AG04449 (cell line): ENCODE results near the gene SELENON.

Experiments
- CTCF ChIA-PET: fragments of 350-600 bp; formaldehyde crosslinking; extraction: SDS; loops from one replicate; lab custom pipeline; 2021; ENCODE audit warnings: antibody characterized with exemption; lab: Yijun Ruan, JAX
- POLR2A ChIA-PET: fragments of 400-600, 350-600 bp; formaldehyde crosslinking; extraction: SDS; loops from one replicate; lab custom pipeline; 2020; ENCODE audit warnings: antibody characterized with exemption, inconsistent platforms; lab: Yijun Ruan, JAX
- DNase-seq: peaks from one replicate; pipeline ENCODE4 v3.0.0-alpha.2; 2010; ENCODE audit warnings: low read depth, low spot score
- H3K4me3 ChIP-seq: 2 replicates; pipeline ENCODE4 v1.5.1; 2011; ENCODE audit warnings: low read depth, mild to moderate bottlenecking, control low read depth, low read length
- CTCF ChIP-seq: IDR thresholded peaks from one replicate; pipeline ENCODE4 v1.5.1; 2011; ENCODE audit warnings: mild to moderate bottlenecking, moderate library complexity, low read length, control low read depth, inconsistent platforms; ENCODE audit not compliant: insufficient read depth; ENCODE audit errors: missing control alignments

The SELENON gene

DNA sequence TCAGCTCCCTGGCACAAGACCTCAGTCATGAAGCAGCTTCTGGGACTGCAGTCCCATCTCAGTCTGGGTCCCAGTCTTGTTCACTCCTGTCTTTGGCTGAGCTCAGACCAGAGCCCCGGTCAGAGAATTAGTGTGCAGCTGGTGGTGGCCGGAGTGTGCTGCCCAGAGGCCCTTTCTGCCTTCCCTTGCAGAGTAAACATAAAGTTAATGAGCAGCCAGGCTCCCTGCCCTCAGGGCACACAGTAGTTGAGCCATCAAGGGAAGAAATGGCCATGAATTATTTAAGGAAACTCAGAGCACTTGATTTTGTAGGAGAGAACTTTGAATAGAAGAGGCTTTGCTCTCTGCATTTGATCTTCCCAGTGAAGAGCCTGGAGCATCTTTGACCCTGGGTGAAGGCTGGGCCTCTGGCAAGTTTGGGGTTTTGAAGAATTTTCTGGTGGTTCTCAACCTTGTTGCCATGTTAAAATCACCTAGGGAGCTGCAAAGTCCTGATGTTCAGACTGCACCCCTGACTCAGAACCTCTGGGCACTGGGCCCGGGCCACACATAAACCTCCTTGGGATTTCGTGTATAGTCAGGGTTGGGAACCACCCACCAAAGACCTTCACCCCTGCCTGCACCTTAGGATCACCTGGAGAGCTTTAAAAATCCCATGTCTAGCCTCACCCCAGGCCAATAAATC is 26.4 kb upstream of the SELENON start:
- no peak for DNase-seq
- ChIA-PET CTCF (interaction anchor here (1.0 to 1.8 kb wide), 3 partner anchors 14 to 201 kb away, joined by 3 to 6 read pairs (median 3); no protein-coding TSS in a partner anchor), POLR2A (no interaction called here)
- no peak for TF ChIP-seq CTCF
- no peak overlapping the region for H3K4me3 ChIP-seq

DNA sequence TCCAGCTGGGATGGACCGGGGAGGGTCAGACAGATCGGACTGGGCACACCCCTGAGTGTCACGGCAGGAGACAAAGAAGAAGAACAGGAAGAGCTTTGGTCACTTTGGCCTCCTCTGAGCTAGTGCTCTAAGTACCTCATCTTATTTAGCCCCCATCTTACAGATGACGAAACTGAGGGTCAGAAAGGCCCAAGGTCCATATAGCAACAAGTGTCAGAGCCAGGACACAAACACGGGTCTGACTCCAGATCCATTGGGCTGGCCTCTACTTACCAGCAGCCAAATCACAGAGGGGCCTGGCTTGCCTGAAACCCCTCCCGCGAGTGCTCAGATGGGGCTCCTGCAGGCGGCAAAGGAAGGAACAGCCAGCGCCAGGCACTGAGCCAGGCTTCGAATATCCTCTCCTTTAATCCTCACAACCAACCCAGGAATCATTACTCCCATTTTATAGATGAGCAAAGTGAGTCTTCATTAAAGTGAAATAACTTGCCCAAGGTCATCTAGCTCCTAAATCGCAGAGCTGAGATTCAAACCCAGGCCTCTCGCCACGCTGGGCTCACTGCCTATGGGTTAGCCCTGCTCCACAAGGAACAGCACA is 25.7 kb upstream of the SELENON start:
- ChIA-PET POLR2A (no interaction called here), CTCF (interaction anchor here (1.0 to 1.8 kb wide), 3 partner anchors 15 to 201 kb away, joined by 3 to 6 read pairs (median 3); no protein-coding TSS in a partner anchor)
- DNase-seq: no peak
- H3K4me3 ChIP-seq: no peak overlapping the region
- no peak for TF ChIP-seq CTCF

DNA sequence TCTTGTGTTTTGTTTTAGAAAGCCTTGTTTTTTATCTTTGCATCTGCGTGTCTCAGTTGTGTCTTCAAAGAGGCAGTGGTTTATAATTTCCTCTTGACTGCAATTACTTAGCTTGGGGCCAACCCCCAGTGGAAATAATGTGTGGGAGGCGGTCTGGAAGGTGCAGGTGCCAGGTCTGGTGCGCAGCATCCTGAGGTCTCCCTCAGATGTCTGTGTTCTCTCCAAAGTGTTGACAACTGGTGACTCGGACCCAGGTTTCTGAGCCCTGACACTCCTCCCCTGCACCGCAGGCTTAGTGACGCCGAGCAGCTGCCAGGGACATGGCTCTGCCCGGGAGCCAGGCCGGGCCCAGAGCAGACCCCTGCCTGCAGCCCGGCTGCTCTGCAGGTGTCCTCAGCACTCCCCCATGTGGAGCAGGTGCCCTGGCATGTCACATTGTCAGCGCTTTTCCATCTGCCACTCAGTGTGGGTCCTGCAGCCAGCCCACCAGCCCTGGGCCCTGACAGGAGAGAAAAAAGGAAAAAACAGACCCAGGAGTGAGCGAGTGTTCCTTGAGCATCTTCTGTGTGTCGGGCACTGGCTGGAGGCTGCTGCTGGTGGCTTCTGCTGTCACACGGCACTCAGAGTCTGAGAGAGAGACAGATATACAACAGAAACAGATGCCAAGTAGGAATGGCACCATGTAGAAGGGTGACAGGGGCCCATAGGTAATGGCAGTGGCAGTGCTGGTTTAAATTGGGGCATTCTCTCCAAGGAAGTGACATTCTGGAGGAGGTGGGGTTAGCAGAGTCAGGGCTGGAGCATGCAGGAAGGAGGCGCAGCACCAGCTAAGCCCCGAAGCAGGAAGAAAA is 24.8 kb upstream of the SELENON start:
- no peak for TF ChIP-seq CTCF
- no peak for DNase-seq
- POLR2A ChIA-PET: no interaction called here
- CTCF ChIA-PET: interaction anchor here (1.0 to 1.8 kb wide), 3 partner anchors 12 to 202 kb away, joined by 3 to 6 read pairs (median 3); no protein-coding TSS in a partner anchor
- H3K4me3 ChIP-seq: no peak overlapping the region

GRCh38 chr1:25779388-25779787 is 20.6 kb upstream of the SELENON start:
- ChIA-PET CTCF (interaction anchor here (1.2 to 1.4 kb wide), 2 partner anchors 13 to 17 kb away, joined by 3 to 4 read pairs; no protein-coding TSS in a partner anchor), POLR2A (no interaction called here)
- no peak overlapping the region for H3K4me3 ChIP-seq
- TF ChIP-seq CTCF: no peak
- DNase-seq: no peak

GRCh38 chr1:25779894-25780293 is 20.1 kb upstream of the SELENON start:
- TF ChIP-seq CTCF: no peak
- no peak overlapping the region for H3K4me3 ChIP-seq
- DNase-seq: no peak
- ChIA-PET POLR2A (no interaction called here), CTCF (interaction anchor here (1.1 to 1.4 kb wide), 3 partner anchors 12 to 171 kb away, joined by 3 to 4 read pairs (median 3); no protein-coding TSS in a partner anchor)
